ENCODE results near the gene BDNF.

Gene BDNF

DNA sequence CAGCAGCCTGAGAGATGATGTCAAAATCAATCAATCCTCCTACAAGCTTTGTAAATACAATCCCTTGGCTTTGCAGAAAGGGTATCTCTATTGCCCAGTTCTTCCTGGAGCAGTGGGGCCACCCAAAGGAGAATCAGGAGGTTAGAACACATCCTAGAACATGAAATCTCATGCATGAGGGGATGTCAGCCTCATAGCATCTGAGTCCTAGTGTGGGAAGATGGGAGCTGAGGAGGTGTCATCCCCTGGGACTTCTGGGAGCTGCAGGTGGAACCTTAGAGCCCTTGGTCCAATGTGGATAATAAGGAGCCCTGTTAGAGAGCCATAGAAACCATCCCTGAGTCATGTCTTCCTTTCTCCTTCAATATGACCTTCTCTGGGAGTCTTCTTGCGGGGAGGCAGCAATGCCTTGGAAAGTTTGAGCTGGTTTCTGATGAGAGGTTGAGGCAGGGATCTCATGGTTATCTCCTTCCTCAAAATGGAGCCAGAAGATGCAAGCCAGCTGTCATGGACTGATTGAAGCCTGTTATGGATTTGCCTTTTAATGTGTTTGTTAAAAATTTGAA lies 74.8 kb downstream of the BDNF start:
- DNase-seq (ENCODE audit: low spot score), result no peak

GRCh38 chr11:27623945-27624523 lies 76.2 kb downstream of the BDNF start:
- DNase-seq (ENCODE audit: low spot score), result no peak

DNA sequence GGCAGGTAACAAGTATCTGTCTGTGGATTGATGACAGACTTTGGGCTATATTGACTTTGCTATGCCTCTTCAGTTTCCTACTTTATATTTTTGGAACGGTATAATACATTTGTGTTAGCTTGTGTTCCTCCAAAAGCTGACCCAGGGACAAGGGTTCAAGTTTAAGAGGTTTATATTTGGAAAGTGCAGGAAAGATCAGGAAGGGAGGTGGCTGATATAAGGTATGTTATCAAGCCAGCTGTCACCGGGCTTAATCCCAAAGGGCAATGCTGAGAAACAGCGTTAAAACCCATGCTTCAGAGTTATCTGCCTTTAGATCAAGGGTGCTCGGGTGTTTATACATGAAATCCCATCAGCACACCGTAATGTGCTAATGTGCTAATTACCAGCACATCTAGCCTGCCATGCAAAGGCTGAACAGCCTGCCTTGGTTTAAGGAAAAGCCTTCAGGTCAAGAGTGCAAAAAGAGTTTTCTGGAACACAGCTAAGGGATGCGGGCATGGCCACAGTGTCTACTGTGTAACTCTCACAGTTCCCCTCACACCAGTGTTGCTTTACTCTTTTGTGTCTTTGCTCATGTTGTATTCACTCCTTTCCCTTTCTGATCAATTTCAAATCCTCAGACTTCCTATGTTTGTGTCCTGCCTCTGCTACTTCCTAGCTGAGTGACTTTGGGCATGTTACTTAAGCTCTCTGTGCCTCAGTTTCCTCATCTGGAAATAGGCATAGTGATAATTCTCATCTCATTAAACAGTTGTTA lies 77.5 kb downstream of the BDNF start:
- no peak for DNase-seq (ENCODE audit: low spot score)

DNA sequence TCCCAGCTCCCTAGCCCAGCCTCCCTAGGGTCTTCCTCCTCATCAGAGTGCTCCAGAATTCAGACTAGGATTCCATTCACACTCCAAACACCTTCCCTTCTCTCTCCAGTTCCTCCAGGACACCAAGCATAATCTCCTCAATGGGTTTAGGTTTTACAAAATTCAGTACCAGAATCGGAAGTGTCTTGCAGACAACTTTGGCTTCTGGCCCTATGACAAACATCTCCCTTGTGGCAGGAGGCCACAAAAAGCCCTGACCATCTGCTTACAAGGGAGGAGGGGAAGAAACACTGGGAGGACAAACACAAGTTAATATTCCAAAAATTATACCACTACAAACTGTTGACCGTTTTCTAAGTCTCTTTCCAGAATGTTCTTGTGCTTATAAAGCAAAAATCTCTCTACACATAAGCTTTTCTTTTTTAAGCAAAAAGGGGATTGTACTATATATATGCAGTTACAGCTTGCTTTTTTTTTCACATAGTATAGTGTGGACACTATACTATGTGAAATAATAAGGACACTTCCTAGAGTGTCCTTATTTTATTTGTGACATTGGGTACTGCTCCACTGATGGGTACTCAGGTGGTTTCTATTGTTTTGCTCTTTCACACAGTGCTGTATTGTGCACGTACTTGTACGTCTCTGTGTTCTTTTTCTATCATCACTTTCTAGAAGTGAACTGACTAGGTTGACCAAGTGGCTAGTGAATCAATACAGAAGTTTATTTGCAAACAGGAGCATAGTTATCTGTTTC lies 78.7 kb downstream of the BDNF start:
- no peak for DNase-seq (ENCODE audit: low spot score)

- DNase-seq (ENCODE audit: low spot score), result no peak
Measured at GRCh38 chr11:27619763-27620335, 80.4 kb downstream of the BDNF start.

DNA sequence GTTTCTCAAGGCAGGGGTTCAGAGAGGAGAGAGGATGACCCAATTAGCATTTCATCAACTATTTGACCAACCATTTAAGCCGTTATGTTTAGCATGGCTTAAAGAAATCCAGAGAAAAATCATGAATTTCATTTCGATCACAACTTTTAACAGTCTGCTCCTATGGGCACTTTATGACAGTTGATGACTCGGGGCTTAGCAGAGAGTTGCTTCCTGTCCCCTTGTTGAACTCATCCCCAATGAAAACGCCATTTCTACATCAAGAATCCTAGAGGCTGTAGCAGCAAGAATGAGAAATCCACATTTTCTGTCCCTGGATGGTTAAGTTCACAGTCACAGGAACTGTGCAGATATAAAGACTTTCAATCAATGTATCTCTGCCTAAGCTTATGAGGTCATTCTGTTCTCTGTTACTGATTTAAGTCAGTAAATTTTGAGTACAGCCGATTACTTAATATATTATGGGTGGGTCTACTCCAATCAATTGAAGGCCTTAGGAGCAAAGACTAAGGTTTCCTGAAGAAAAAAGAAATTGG lies 81.1 kb downstream of the BDNF start:
- DNase-seq (ENCODE audit: low spot score), result no peak

DNA sequence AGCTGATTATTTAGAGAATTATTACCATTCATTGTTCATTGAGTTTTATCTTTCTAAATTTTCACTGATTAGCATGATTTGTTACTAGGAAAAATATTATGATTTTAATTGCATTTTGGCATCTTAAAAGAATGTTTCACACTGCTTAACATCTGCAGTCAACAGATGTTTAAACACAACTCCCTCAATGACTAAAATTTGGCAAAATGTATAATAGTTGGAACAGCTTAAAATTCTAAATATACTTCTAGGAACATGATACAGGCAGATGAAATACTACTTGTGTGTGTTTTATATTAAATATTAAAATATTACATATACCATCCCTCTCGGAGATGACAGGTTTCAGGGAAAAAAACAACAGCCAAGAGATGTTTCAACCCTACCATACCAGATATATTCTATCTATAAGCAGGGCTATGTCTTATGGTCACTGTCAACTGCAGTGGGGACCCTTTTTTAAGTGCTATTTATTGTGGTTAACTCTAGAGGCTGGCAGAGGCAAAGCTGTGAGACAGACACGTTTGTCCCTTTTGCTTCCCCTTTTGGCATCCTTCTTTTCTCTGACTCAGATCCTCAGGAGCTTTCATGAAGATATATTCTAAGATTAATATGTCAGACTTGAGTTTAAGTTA lies 81.9 kb downstream of the BDNF start:
- no peak for DNase-seq (ENCODE audit: low spot score)

DNA sequence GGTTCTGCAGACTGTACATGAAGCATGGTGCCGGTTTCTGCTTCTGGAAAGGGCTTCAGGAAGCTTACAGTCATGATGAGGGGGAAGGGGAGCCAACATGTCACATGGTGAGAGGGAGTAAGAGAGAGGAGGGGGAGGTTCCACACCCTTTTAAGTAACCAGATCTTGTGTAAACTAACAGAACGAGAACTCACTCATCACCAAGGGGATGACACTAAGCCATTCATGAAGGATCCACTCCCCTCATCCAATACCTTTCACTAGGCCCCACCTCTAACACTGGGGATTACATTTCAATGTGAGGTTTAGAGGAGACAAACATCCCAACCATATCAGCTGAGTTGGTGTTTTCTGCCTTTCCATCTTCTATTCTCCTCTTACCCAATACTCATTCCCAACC lies 83.5 kb downstream of the BDNF start:
- no peak for DNase-seq (ENCODE audit: low spot score)

DNA sequence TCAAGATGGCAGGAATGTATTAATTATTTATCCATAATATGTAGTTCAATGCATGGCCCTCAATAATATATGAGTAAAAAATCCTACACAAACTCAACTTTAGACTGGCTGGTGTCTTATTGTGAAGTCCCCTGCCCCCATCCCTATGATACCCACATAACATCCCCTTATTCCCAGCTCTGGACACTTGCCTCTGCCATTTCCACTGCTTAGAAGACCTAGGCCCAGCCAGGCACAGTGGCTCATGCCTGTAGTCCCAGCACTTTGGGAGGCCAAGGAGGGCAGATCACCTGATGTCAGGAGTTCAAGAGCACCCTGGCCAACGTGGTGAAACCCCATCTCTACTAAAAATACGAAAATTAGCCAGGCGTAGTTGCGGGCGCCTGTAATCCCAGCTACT lies 84.4 kb downstream of the BDNF start:
- DNase-seq (ENCODE audit: low spot score), result no peak

DNA sequence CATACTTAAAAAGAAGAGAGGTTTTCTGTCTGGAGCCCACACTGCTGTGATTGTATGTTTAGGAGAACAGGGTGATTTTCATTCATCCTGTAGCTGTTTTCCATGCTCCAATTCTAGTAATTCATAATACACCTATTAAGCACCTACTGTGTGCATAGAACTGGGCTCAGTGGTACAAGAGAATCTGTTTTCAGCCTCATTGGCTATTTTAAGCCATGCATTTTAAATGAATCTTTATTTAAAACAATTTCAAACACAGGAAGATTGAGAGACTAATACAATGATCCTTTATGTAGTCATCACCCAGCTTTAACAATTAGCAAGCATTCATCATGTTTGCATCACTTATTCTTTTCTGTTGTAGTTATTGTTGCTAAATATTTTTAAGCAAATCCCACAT lies 86.2 kb downstream of the BDNF start:
- DNase-seq (ENCODE audit: low spot score), result no peak

DNA sequence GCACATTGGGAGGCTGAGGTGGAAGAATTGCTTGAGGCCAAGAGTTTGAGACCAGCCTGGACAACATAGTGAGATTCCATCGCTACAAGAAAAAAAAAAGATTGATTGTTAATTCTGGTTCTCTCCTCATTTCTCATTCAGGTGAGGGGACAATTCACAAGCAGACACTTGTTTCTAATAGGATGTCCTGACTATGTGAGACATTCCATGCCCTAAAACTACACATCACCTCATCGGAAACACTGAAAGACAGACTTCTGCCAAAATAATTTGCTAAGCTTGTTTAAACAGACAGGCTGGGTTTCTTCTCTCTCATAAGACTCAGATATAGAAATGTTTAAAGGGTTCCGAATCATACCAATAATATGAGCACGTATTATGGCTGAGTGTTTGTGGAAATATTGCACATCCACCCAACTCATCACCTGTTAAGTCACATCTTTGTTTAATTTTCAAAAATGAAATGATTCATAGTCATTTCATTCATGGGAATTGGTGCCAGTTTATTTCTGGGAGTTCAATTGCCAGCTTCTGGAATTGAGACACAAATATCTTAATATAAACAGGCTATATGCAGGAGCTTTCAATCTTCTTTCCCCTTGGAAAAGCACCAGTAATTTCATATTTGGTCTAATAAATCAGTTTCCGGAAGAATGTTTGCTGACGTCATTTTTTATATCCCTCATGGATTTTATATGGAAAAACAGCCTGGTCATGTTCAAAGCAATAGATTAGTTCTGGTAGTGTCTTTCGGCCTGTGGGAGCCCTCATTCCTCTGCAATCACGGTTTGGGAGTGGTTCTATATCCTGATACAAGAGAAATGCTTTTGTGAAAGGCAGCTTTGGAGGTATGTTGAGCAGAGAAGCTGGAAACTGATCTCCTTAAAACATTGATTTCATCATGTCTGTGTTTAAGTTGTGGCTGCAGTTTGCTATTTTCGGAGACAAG lies 87.0 kb downstream of the BDNF start:
- DNase-seq (ENCODE audit: low spot score), result no peak

DNA sequence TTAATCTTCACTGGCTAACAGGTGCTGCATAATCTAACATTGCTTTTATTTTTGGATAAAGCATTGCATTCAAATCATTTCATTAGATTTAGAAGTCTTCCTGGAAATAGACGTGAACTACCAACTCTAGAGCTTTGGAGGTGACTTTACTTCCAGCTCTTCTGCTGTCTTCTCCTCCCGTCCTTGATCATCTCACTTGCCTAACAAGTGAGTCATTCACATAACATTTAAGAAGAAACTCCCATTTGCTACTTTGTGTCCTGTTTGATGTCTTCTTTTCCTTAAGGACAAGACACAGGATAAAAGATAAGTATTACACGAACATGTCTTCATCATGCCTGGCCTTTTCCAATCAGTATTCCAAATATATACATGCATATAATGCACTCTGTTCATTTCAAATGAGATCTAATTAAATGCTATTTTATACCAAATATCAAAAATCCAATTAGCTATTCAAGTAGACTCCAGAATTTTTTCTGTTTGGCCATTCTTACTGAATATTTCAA lies 88.3 kb downstream of the BDNF start:
- no peak for DNase-seq (ENCODE audit: low spot score)

- no peak for DNase-seq (ENCODE audit: low spot score)
Measured at GRCh38 chr11:27611390-27611789, 88.9 kb downstream of the BDNF start.

GRCh38 chr11:27610946-27611345 lies 89.3 kb downstream of the BDNF start:
- DNase-seq (ENCODE audit: low spot score), result no peak

DNA sequence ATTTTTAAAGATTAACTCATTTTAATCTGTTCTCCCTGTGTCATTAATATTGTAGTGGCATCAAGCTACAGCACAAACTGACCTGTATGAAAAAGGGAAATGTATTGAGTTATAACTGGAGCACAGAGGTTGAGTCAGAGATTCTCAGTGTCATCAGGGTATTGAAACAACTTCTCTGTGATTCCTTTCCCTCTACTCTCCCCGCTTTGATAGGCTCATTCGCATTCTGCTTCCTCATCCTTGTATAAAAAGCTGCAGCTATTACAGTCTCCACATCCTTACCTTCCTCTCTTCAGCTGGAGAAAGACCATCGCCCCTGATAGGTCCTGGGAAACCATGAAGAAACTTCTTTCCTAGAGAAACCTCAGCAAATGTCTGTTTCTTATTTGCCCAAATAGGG lies 90.0 kb downstream of the BDNF start:
- DNase-seq (ENCODE audit: low spot score), result no peak

- no peak for DNase-seq (ENCODE audit: low spot score)
Measured at GRCh38 chr11:27608951-27609350, 91.3 kb downstream of the BDNF start.

GRCh38 chr11:27605422-27605821 lies 94.8 kb downstream of the BDNF start:
- DNase-seq (ENCODE audit: low spot score), result no peak
